ENCODE results near the gene OLFM1.

Gene OLFM1

DNA sequence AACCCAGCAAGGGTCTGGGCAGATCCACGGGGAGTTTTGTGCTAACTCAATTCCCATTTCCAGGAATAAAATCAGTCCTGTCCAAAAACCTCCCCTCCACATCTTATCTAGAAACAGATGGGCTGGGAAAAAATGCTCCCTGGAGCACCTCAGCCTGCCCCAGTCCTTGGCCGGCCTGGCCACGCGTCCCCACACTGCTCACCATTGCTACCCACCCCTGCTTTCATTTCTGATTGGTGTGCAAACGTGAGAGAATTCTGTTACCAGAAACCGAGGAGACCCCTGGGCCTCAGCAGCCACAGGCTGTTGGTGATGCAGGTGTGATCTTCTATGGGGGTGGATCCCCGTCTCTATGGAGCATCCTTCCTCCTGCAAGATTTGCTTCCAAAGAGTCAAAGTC lies 38.0 kb upstream of the OLFM1 start:
- no peaks in the 10 kb centered on the region for H3K27me3 ChIP-seq (ENCODE audit: insufficient read depth, low read length, poor library complexity)
- no peak for DNase-seq
- no peak overlapping the region for H3K27ac ChIP-seq (ENCODE audit: low read length)
- H3K9me3 ChIP-seq (ENCODE audit: insufficient read depth, low read length, severe bottlenecking): no peaks in the 10 kb centered on the region
- no peaks in the 10 kb centered on the region for H3K4me1 ChIP-seq (ENCODE audit: insufficient read depth, low read length)
- no peaks in the 10 kb centered on the region for H3K79me2 ChIP-seq (ENCODE audit: insufficient read depth, low read length)
- no peak for ATAC-seq (ENCODE audit: insufficient read depth, low read depth)
- H2AFZ ChIP-seq (ENCODE audit: low read depth, low read length): no peak overlapping the region
- no peak overlapping the region for H3K9ac ChIP-seq (ENCODE audit: low read depth, low read length)
- H4K20me1 ChIP-seq (ENCODE audit: insufficient read depth, low read length): no peaks in the 10 kb centered on the region; the same call in 1 of the 2 replicates
- TF ChIP-seq, protein P1, sequence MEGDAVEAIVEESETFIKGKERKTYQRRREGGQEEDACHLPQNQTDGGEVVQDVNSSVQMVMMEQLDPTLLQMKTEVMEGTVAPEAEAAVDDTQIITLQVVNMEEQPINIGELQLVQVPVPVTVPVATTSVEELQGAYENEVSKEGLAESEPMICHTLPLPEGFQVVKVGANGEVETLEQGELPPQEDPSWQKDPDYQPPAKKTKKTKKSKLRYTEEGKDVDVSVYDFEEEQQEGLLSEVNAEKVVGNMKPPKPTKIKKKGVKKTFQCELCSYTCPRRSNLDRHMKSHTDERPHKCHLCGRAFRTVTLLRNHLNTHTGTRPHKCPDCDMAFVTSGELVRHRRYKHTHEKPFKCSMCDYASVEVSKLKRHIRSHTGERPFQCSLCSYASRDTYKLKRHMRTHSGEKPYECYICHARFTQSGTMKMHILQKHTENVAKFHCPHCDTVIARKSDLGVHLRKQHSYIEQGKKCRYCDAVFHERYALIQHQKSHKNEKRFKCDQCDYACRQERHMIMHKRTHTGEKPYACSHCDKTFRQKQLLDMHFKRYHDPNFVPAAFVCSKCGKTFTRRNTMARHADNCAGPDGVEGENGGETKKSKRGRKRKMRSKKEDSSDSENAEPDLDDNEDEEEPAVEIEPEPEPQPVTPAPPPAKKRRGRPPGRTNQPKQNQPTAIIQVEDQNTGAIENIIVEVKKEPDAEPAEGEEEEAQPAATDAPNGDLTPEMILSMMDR (IDR thresholded peaks at IDR 0.05; ENCODE audit: borderline replicate concordance, extremely low read depth, low read length, poor library complexity, severe bottlenecking): no peak
- no peak for TF ChIP-seq EZH2 (IDR thresholded peaks at IDR 0.05; ENCODE audit: borderline replicate concordance, low read depth, low read length, severe bottlenecking)
- no peaks in the 10 kb centered on the region for H3K36me3 ChIP-seq (ENCODE audit: insufficient read depth, low read length)
- H3K4me3 ChIP-seq (ENCODE audit: low read depth in 1 of 2, low read length in 2 of 2): no peak overlapping the region
- H3K4me2 ChIP-seq (ENCODE audit: insufficient read depth, low read length): no peak overlapping the region

DNA sequence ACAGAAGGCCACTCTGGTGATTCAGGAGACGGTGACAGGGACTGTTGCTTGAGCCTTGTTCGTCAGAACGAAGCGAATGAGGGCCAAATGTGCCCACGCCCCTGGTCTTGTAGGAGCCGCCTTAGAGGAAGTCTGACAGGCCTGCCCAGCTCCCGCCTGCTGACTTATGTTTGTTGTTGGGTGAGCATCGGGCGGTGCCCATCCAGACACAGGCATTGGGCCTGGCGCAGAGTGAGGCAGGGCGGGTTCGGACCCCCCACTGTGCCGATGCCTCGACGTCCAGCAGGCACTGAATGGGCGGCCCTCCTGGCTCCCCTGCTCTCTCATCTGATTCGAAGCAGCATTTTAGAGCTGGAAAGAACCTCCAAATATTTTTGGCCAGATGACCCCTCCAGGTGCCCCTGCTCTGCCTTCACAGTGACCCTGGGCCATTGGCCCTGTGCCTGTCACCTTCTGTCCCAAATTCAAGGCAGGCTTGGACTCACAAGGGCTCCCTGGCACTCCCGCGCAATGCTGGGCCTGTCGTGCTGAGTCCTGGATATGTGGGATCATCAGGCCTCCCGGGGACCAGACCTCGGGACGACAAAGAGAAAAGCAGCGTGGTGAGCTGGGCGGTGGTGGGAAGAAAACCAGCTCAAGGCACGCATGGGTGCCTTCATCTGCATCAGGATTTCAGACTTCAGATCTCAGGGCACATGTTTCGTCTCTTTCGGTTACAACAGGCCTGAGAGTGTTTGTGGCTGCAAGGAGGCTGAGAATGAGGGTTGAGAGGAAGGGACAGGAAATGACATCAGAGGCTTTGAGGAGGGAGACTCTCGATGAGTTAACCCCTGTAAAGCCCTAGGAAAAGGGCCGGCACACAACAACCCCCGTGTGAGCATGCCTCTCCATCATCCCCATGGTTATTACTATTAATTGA lies 37.1 kb upstream of the OLFM1 start:
- Histone ChIP-seq H3K4me3 (ENCODE audit: low read depth in 1 of 2, low read length in 2 of 2) (no peak overlapping the region), H3K27me3 (ENCODE audit: insufficient read depth, low read length, poor library complexity) (no peaks in the 10 kb centered on the region), H3K9me3 (ENCODE audit: insufficient read depth, low read length, severe bottlenecking) (no peaks in the 10 kb centered on the region), H4K20me1 (ENCODE audit: insufficient read depth, low read length) (no peaks in the 10 kb centered on the region; the same call in 1 of the 2 replicates), H3K27ac (ENCODE audit: low read length) (no peak overlapping the region), H3K4me2 (ENCODE audit: insufficient read depth, low read length) (no peak overlapping the region), H3K79me2 (ENCODE audit: insufficient read depth, low read length) (no peaks in the 10 kb centered on the region), H3K9ac (ENCODE audit: low read depth, low read length) (no peak overlapping the region), H3K36me3 (ENCODE audit: insufficient read depth, low read length) (no peaks in the 10 kb centered on the region), H2AFZ (ENCODE audit: low read depth, low read length) (no peak overlapping the region), H3K4me1 (ENCODE audit: insufficient read depth, low read length) (no peaks in the 10 kb centered on the region)
- TF ChIP-seq EZH2 (IDR thresholded peaks at IDR 0.05; ENCODE audit: borderline replicate concordance, low read depth, low read length, severe bottlenecking): no peak
- TF ChIP-seq, protein P1 (IDR thresholded peaks at IDR 0.05; ENCODE audit: borderline replicate concordance, extremely low read depth, low read length, poor library complexity, severe bottlenecking): no peak
- DNase-seq: no peak
- ATAC-seq (ENCODE audit: insufficient read depth, low read depth): no peak

DNA sequence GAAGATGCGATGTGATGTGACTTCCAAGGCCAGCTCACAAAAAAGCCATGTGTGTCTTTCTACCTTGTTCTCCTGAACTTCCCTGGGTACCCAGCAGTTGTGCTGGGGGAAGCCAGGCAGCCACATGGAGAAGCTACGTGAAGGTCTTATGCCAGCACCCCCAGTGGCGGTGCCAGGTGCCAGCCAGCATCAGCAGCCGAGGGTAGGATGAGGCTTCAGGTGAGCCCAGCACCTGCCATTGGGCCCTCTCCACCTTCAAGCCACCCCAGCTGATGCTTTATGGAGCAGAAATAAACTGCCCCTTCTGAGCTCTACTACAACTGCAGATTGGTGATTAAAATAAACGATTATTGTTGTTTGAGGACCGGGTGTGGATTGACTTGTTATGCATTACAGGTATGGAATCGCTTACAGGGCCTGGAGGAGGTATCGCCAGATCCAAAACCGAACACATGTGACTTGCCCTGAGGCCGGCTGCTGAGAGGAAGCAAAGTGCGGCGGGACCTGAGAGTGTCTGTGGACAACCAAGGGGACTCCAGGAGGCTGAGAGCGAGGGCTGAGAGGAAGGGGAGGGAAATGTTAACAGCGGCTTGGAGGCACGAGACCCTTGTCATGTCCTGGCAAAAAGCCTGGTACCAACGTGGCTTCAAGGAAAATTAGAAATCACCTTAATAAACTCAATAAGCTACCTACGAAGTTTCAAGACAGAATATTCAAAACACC lies 36.0 kb upstream of the OLFM1 start:
- no peak overlapping the region for H3K4me3 ChIP-seq (ENCODE audit: low read depth in 1 of 2, low read length in 2 of 2)
- H2AFZ ChIP-seq (ENCODE audit: low read depth, low read length): no peak overlapping the region
- no peak for DNase-seq
- H3K36me3 ChIP-seq (ENCODE audit: insufficient read depth, low read length): no peaks in the 10 kb centered on the region
- no peaks in the 10 kb centered on the region for H3K79me2 ChIP-seq (ENCODE audit: insufficient read depth, low read length)
- H3K9ac ChIP-seq (ENCODE audit: low read depth, low read length): no peak overlapping the region
- H4K20me1 ChIP-seq (ENCODE audit: insufficient read depth, low read length): no peaks in the 10 kb centered on the region; the same call in 1 of the 2 replicates
- no peaks in the 10 kb centered on the region for H3K27me3 ChIP-seq (ENCODE audit: insufficient read depth, low read length, poor library complexity)
- no peak overlapping the region for H3K4me2 ChIP-seq (ENCODE audit: insufficient read depth, low read length)
- no peak for ATAC-seq (ENCODE audit: insufficient read depth, low read depth)
- TF ChIP-seq, protein P1 (IDR thresholded peaks at IDR 0.05; ENCODE audit: borderline replicate concordance, extremely low read depth, low read length, poor library complexity, severe bottlenecking): no peak
- no peak overlapping the region for H3K27ac ChIP-seq (ENCODE audit: low read length)
- H3K9me3 ChIP-seq (ENCODE audit: insufficient read depth, low read length, severe bottlenecking): no peaks in the 10 kb centered on the region
- no peaks in the 10 kb centered on the region for H3K4me1 ChIP-seq (ENCODE audit: insufficient read depth, low read length)

Measured in DND-41 (cell line).